Mammary epithelial cell (primary cell): ENCODE measurements around the gene TCF7L1.

ENCODE experiments used
- CTCF ChIP-seq, 2 donors: IDR thresholded peaks in 1 of 2; conservative IDR thresholded peaks in 1 of 2; 2 replicates each; pipeline ENCODE4 v1.5.1; 2011 to 2012; ENCODE audit warnings: inconsistent platforms in 2 of 2, low read length in 2 of 2, mild to moderate bottlenecking in 2 of 2, control low read depth in 1 of 2, low read depth in 1 of 2; ENCODE audit not compliant: insufficient read depth in 1 of 2; ENCODE audit errors: extremely low read depth in 1 of 2
- EZH2 ChIP-seq: IDR thresholded peaks from 2 replicates; pipeline ENCODE4 v1.6.1; 2012; ENCODE audit warnings: low read length, inconsistent platforms, borderline replicate concordance

GRCh38 chr2:85132834-85133637, at the start of gene TCF7L1:
- TF ChIP-seq CTCF (conservative IDR thresholded peaks at IDR 0.05 in 1 of 2, IDR thresholded peaks at IDR 0.05 in 1 of 2; ENCODE audit: extremely low read depth in 1 of 2, insufficient read depth in 1 of 2, low read depth in 1 of 2, low read length in 2 of 2): peak; percentile 57 to 82
- TF ChIP-seq EZH2: no peak
